Thyroid gland (tissue), 4 donors: Measurements from ENCODE around the gene BCAS3.

Experiments
- CTCF ChIP-seq, 6 experiments: fragments of 200-600 bp in 3 of 6; fragments of 450-650 bp in 3 of 6; sonication (generic) in 3 of 6; IDR thresholded peaks; one replicate each; pipeline ENCODE4 v1.5.1; 2016 to 2019; ENCODE audit warnings: antibody characterized with exemption in 6 of 6, mild to moderate bottlenecking in 2 of 6, inconsistent platforms in 1 of 6, moderate library complexity in 1 of 6
- POLR2A ChIP-seq, 2 donors: fragments of 450-650 bp; IDR thresholded peaks; one replicate each; pipeline ENCODE4 v1.6.1; 2017; ENCODE audit warnings: antibody characterized with exemption in 2 of 2, mild to moderate bottlenecking in 2 of 2, moderate library complexity in 1 of 2

GRCh38 chr17:60920107-60920506 is 242.5 kb downstream of the BCAS3 start:
- TF ChIP-seq CTCF (IDR thresholded peaks at IDR 0.05) = no peak
- no peak for TF ChIP-seq POLR2A (IDR thresholded peaks at IDR 0.05)
